Measurements from ENCODE around the gene CLEC9A.

The CLEC9A gene

GRCh38 chr12:10110256-10110844 is 79.9 kb downstream of the CLEC9A start:
- DNase-seq (ENCODE audit: insufficient read length, low spot score) (no peak), FAIRE-seq (no peak)
- TF ChIP-seq POLR2A (IDR thresholded peaks at IDR 0.05; ENCODE audit: low read depth, low read length) = no peak

- TF ChIP-seq POLR2A (IDR thresholded peaks at IDR 0.05; ENCODE audit: low read depth, low read length) = no peak
- FAIRE-seq = no peak
- DNase-seq (ENCODE audit: insufficient read length, low spot score) = no peak
Measured at GRCh38 chr12:10111451-10111850, 81.0 kb downstream of the CLEC9A start.

- FAIRE-seq (no peak), DNase-seq (ENCODE audit: insufficient read length, low spot score) (no peak)
- TF ChIP-seq POLR2A (IDR thresholded peaks at IDR 0.05; ENCODE audit: low read depth, low read length) = no peak
Measured at GRCh38 chr12:10113075-10113474, 82.6 kb downstream of the CLEC9A start.

GRCh38 chr12:10113920-10114319 is 83.4 kb downstream of the CLEC9A start:
- no peak for TF ChIP-seq POLR2A (IDR thresholded peaks at IDR 0.05; ENCODE audit: low read depth, low read length)
- DNase-seq (ENCODE audit: insufficient read length, low spot score) = no peak
- FAIRE-seq = no peak

GRCh38 chr12:10115311-10115710 is 84.8 kb downstream of the CLEC9A start:
- FAIRE-seq = no peak
- no peak for DNase-seq (ENCODE audit: insufficient read length, low spot score)
- TF ChIP-seq POLR2A (IDR thresholded peaks at IDR 0.05; ENCODE audit: low read depth, low read length) = no peak
